Measurements from ENCODE around the gene YTHDC1.
"Not testable (repeated sequence)": the region's sequence is repeated elsewhere in the genome, so short reads cannot be mapped to it uniquely, and the experiment has no call there.

YTHDC1 gene

GRCh38 chr4:68297137-68297536 lies 52.8 kb downstream of the YTHDC1 start:
- no peak for DNase-seq (ENCODE audit: low read depth in 2 of 3, low spot score in 1 of 3)

DNA sequence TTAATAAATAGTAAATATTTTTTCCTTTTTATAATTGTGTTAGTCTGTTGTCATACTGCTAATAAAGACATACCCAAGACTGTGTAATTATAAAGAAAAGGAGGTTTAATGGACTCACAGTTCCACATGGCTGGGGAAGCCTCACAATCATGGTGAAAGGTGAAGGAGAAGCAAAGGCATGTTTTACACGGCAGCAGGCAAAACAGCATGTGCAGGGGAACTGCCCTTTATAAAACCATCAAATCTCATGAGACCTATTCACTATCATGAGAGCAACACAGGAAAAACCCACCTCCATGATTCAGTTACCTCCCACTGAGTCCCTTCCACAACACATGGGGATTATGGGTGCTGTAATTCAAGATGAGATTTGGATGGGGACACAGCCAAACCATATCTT lies 58.6 kb downstream of the YTHDC1 start:
- DNase-seq (ENCODE audit: low read depth in 2 of 3, low spot score in 1 of 3), result no peak

GRCh38 chr4:68288393-68288740 lies 61.5 kb downstream of the YTHDC1 start:
- DNase-seq (ENCODE audit: low read depth in 2 of 3, low spot score in 1 of 3), result no peak

DNA sequence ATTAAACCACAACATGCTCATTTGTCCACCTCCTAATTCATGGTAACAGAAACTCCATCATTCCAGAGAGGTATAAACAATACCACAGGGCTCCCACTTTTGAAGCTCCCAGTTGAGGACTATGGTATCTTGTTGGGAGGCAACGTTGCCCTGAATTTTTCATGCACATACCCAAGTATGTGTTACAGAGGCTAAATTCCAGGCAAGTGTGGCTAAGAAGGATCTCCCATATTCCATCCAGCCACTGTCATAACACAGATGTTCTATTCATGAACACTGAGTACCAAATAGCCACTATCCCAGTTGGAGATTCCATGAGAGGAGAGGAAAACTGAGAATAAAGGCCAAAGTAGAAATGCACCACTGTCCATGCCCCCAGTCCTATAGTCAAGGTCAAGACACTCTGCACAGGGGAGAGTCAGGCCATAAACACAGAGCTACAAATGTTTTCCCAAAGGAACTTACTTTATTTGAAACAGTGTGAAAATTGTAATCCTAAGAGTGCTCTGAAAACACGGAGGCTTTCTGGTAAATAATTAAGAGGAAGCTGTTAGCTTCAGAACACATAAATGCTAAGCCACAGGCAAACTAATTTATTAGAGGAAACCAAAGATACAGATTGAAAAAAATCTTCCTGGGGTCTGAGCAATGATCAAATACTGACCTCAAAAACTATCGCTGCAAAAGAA lies 62.0 kb downstream of the YTHDC1 start:
- DNase-seq (ENCODE audit: low read depth in 2 of 3, low spot score in 1 of 3), result no peak

DNA sequence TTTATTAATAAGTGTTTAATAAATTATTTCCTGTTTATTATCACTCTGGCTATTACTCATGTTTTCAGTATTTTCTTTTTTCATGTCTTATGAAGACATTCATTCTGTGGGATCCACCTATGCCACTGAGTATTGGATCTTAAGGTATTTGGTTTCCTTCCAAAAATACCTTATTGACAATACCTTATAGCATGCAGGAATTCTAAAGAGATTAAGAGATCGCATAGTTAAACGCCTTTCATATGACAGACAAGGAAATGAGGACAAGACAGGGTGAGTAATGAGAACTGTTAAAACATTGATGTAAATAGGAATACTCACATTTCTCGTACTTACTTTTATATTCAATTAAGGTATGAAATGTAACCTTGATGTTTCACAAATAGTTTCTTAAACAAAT lies 66.2 kb downstream of the YTHDC1 start:
- no peak for DNase-seq (ENCODE audit: low read depth in 2 of 3, low spot score in 1 of 3)

GRCh38 chr4:68283095-68283494 lies 66.8 kb downstream of the YTHDC1 start:
- no peak for DNase-seq (ENCODE audit: low read depth in 2 of 3, low spot score in 1 of 3)

DNA sequence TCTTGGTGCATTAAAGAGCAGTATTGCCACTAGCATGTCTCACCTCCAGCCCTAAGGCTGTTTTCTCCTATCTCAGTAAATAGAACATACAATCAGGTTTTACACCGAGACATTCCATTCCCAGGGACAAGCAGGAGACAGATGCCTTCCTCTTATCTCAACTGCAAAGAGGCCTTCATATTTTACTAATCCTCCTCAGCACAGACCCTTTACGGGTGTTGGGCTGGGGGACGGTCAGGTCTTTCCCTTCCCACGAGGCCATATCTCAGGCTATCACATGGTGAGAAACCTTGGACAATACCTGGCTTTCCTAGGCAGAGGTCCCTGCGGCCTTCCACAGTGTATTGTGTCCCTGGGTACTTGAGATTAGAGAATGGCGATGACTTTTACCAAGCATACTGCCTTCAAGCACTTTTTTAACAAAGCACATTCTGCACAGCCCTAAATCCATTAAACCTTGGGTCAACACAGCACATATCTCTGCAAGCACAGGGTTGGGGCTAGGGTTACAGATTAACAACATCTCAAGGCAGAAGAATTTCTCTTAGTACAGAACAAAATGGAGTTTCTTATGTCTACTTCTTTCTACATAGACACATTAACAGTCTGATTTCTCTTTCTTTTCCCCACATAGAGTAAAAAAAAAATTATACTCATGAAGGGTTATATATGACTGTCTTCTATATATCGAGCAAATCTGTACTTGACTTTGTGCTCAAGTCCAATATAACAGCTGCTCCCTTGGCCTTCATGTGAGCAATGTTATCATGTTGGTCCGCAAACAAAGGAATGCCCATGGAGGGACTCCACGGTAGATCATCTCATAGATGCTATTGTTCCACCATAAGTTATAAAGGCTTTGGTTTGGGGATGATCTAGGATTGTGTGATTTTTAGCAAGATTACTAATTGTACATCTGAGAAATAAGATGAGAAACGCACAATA lies 67.8 kb downstream of the YTHDC1 start:
- not testable (repeated sequence) for DNase-seq (ENCODE audit: low read depth in 2 of 3, low spot score in 1 of 3)

- no peak for DNase-seq (ENCODE audit: low read depth in 2 of 3, low spot score in 1 of 3)
Observed at GRCh38 chr4:68278029-68278428, 71.9 kb downstream of the YTHDC1 start.

DNA sequence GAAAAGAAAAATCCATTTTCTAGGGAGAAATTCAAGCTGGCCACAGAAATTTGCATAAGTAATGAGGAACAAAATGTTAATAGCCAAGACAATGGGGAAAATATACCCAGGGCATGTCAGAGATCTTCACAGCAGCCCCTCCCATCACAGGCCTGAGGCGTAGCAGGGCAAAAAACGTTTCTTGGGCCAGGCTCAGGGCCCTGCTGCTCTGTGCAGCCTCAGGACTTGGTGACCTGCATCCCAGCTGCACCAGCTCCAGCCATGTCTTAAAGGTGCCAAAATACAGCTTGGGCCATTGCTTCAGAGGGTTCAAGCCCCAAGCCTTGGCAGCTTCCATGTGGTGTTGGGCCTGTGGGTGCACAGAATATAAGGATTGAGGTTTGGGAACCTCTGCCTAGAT lies 72.3 kb downstream of the YTHDC1 start:
- DNase-seq (ENCODE audit: low read depth in 2 of 3, low spot score in 1 of 3), result no peak

DNA sequence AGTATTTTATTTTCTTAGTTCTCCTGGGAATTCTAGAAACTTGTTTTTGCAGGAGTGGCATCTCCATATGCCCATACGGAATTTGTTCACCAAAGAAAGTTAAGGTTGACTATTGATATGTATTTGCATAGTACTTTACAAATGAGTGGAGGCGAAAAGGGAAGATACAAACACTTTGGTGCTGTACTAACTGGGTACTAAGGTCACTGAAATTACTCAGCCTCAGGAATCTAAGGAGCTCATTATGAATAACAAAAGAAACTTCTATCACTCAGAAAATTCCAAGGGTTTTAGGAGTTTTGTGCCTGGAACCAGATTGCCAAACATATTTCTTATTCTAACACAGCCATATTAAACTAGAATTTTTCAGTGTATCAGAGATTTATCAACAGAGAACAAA lies 77.0 kb downstream of the YTHDC1 start:
- no peak for DNase-seq (ENCODE audit: low read depth in 2 of 3, low spot score in 1 of 3)

- no peak for DNase-seq (ENCODE audit: low read depth in 2 of 3, low spot score in 1 of 3)
Observed at GRCh38 chr4:68272380-68272779, 77.5 kb downstream of the YTHDC1 start.

- peak in 1 of 3 donors; percentile 20 for DNase-seq (ENCODE audit: low read depth in 2 of 3, low spot score in 1 of 3)
Observed at GRCh38 chr4:68271851-68272357, 78.0 kb downstream of the YTHDC1 start.

DNA sequence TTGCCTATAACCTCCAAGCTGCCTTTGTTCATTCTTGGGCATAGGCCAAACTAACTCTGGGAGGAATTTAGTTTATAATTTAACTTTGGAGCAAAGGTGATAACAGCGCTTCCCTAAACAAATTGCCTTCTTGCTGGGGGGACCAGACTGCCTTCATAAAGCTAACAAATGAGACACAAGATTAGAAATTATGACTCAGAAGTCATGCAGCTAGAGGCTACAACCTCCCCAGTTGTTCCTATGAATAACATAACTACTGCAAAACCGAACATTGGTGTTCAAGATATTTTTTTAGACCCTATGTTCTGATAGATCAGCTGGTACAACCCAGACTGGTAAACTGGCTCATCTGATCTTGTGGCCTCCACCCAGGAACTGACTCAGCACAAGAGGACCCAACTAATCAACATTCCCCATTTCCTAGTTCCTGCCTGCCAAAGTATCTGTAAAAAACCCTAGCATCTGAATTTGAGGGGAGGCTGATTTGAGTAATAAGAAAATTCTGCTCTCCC lies 82.4 kb downstream of the YTHDC1 start:
- DNase-seq (ENCODE audit: low read depth in 2 of 3, low spot score in 1 of 3), result no peak

GRCh38 chr4:68264875-68265565 lies 84.9 kb downstream of the YTHDC1 start:
- DNase-seq (ENCODE audit: low read depth in 2 of 3, low spot score in 1 of 3), result no peak

All from stimulated activated CD4-positive, alpha-beta T cell treated with anti-CD3 and anti-CD28 coated beads, Interleukin-12 subunit alpha, Interleukin-12 subunit beta, amount 100 ng/mL, for 48 hours (primary cell).